HL-60 (cell line): ENCODE data around the gene SNRPB2.

Experiments used
- DNase-seq, 2 experiments: peaks; one replicate each; pipeline ENCODE4 v3.0.0-alpha.2; 2010 to 2020; ENCODE audit warnings: low read depth in 1 of 2, low spot score in 1 of 2
- H3K27ac ChIP-seq: fragments of 250-450 bp; sonication (Bioruptor Pico); replicated peaks from 2 replicates; pipeline ENCODE4 v1.5.1; 2020; ENCODE audit warnings: mild to moderate bottlenecking, moderate library complexity
- H3K27me3 ChIP-seq: fragments of 250-450 bp; sonication (Bioruptor Pico); 2 replicates; pipeline ENCODE4 v1.5.1; 2021; ENCODE audit warnings: mild to moderate bottlenecking, moderate library complexity; ENCODE audit not compliant: insufficient read depth, poor library complexity, severe bottlenecking
- H3K4me3 ChIP-seq: replicated peaks from 2 replicates; pipeline ENCODE4 v1.5.1; 2011; ENCODE audit warnings: mild to moderate bottlenecking, control low read depth, low read length; ENCODE audit not compliant: insufficient read depth
- GABPA ChIP-seq: IDR thresholded peaks from 2 replicates; pipeline ENCODE4 v1.6.1; 2012; ENCODE audit warnings: low read depth
- POLR2AphosphoS5 ChIP-seq: IDR thresholded peaks from 2 replicates; pipeline ENCODE4 v1.6.1; 2012; ENCODE audit warnings: low read depth
- SPI1 ChIP-seq: IDR thresholded peaks from 2 replicates; pipeline ENCODE4 v1.6.1; 2012; ENCODE audit warnings: low read depth, mild to moderate bottlenecking, borderline replicate concordance
- TF ChIP-seq, protein P1 (sequence below): IDR thresholded peaks from one replicate; pipeline ENCODE4 v1.5.1; 2011; ENCODE audit warnings: low read length, control low read depth, inconsistent platforms; ENCODE audit not compliant: insufficient read depth
- TF ChIP-seq, protein P2 (sequence below): IDR thresholded peaks from 2 replicates; pipeline ENCODE4 v1.6.1; 2012; ENCODE audit warnings: low read depth; ENCODE audit not compliant: insufficient replicate concordance

Gene SNRPB2

DNA sequence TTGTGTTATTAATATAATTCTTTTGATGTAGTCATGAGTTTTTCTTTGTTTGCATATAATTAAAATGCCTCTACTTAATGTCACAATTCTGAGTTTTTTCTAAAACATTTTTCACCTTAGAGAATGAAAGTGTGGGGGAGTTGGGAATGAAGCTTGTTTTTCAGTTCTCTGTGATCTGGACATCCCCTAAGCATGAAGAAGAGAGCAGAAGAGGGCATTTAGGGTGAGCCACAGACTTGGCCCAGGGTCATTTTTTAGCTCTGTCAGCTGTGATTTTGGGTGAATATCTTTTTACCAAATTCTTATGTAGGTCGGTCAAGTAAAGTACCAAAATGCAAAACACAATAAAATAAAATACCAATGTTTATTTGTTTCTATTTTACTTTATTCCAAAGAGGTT, 22.3 kb downstream of the SNRPB2 start:
- TF ChIP-seq, protein P1, sequence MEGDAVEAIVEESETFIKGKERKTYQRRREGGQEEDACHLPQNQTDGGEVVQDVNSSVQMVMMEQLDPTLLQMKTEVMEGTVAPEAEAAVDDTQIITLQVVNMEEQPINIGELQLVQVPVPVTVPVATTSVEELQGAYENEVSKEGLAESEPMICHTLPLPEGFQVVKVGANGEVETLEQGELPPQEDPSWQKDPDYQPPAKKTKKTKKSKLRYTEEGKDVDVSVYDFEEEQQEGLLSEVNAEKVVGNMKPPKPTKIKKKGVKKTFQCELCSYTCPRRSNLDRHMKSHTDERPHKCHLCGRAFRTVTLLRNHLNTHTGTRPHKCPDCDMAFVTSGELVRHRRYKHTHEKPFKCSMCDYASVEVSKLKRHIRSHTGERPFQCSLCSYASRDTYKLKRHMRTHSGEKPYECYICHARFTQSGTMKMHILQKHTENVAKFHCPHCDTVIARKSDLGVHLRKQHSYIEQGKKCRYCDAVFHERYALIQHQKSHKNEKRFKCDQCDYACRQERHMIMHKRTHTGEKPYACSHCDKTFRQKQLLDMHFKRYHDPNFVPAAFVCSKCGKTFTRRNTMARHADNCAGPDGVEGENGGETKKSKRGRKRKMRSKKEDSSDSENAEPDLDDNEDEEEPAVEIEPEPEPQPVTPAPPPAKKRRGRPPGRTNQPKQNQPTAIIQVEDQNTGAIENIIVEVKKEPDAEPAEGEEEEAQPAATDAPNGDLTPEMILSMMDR = no peak
- TF ChIP-seq, protein P2, sequence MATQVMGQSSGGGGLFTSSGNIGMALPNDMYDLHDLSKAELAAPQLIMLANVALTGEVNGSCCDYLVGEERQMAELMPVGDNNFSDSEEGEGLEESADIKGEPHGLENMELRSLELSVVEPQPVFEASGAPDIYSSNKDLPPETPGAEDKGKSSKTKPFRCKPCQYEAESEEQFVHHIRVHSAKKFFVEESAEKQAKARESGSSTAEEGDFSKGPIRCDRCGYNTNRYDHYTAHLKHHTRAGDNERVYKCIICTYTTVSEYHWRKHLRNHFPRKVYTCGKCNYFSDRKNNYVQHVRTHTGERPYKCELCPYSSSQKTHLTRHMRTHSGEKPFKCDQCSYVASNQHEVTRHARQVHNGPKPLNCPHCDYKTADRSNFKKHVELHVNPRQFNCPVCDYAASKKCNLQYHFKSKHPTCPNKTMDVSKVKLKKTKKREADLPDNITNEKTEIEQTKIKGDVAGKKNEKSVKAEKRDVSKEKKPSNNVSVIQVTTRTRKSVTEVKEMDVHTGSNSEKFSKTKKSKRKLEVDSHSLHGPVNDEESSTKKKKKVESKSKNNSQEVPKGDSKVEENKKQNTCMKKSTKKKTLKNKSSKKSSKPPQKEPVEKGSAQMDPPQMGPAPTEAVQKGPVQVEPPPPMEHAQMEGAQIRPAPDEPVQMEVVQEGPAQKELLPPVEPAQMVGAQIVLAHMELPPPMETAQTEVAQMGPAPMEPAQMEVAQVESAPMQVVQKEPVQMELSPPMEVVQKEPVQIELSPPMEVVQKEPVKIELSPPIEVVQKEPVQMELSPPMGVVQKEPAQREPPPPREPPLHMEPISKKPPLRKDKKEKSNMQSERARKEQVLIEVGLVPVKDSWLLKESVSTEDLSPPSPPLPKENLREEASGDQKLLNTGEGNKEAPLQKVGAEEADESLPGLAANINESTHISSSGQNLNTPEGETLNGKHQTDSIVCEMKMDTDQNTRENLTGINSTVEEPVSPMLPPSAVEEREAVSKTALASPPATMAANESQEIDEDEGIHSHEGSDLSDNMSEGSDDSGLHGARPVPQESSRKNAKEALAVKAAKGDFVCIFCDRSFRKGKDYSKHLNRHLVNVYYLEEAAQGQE = no peak
- TF ChIP-seq POLR2AphosphoS5 (no peak), SPI1 (no peak), GABPA (no peak)
- Histone ChIP-seq H3K27ac (no peak overlapping the region), H3K27me3 (no peaks in the 10 kb centered on the region), H3K4me3 (no peak overlapping the region)
- no peak for DNase-seq

DNA sequence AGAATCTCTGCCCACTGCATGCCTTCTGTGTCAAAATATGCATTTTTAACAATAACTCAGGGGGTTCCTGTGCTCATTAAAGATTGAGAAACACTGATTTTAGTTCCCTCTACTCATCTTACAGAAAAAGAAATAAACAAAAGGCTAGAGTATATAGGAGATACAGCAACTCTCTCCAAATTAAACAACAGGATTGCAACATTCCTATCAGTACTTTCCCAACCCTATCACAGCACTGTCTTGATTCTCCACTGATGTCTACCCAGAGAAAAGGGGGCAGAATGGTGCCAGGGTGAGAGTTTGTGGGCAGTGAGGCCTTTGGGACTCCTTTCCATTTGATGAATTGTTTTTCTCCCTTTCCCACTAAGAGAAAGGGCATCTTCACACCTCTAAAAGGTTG, 23.1 kb downstream of the SNRPB2 start:
- no peaks in the 10 kb centered on the region for H3K27me3 ChIP-seq
- no peak for TF ChIP-seq SPI1
- TF ChIP-seq POLR2AphosphoS5 = no peak
- TF ChIP-seq GABPA = no peak
- TF ChIP-seq, protein P1 = no peak
- TF ChIP-seq, protein P2 = no peak
- H3K4me3 ChIP-seq = no peak overlapping the region
- DNase-seq = no peak
- no peak overlapping the region for H3K27ac ChIP-seq

DNA sequence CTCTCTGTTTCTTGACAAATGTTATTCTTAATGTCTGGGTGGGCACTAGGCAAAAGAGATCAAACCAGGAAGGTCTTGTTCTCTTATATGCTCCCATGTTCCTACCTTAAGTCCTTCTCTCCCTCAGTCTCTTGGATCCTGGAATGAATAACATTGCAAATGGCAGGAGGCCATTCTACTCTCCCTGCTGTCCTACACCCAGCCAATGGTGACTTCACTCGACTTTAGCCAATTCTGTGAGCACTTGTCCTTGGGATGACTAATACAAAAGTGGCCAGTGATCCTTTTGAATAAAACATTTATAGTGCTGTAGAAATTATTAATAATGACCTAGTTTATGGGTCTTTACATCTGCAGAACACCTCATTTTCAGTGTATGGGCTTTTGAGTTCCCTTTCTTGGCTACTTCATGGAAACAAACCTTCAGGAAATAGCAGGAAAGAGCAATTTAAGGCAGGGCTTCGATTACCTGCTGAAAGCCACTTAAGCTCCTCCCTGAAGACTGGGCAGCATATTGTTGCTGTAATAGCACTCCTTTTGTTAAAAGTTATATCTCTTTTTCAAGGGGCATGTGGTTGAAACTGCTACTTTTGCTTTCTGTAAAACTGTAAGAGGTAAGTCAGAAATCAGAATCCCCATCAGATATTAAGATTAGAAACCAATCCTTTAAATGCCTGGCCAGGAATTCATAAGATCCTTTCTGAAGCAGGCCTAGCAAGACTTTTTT, 28.8 kb downstream of the SNRPB2 start:
- Histone ChIP-seq H3K27ac (no peak overlapping the region), H3K4me3 (no peak overlapping the region), H3K27me3 (no peaks in the 10 kb centered on the region)
- TF ChIP-seq SPI1 = no peak
- TF ChIP-seq GABPA = no peak
- no peak for TF ChIP-seq POLR2AphosphoS5
- TF ChIP-seq, protein P2 = no peak
- TF ChIP-seq, protein P1 = no peak
- DNase-seq = no peak
